HepG2 (cell line): Measurements from ENCODE around the gene OLFM1. TPM values are rescaled to one million over a fixed set of nuclear protein-coding genes. Genes with fewer than 3 reads are reported as not detected.

Experiments used
- ATAC-seq: fragments of 200-7000 bp; cut with Tn5 transposase; 3 replicates; pipeline ENCODE4 v1.9.1; 2020; ENCODE audit warnings: mild to moderate bottlenecking, moderate library complexity
- BruUV-seq: library from RNA; stranded (reverse); fragments of 400-500 nt; replicated peaks from 2 replicates; lab custom pipeline; 2021; lab: Mats Ljungman, UMichigan
- CTCF ChIA-PET: fragments of 300-600 bp; formaldehyde crosslinking; extraction: SDS; loops from one replicate; lab custom pipeline; 2021; ENCODE audit warnings: low total read pairs, inconsistent platforms, low intra/inter-chr PET ratio; lab: Yijun Ruan, JAX
- POLR2A ChIA-PET: fragments of 350-600 bp; sonication (Branson Sonifier 250); formaldehyde crosslinking; loops from one replicate; lab custom pipeline; 2020; ENCODE audit warnings: antibody characterized with exemption, inconsistent platforms; lab: Yijun Ruan, JAX
- DNase-seq: peaks from one replicate; pipeline ENCODE4 v3.0.0-alpha.2; 2015; ENCODE audit warnings: low spot score
- FAIRE-seq: peaks from 3 replicates; lab custom pipeline; 2011; peaks lifted over from hg19 to GRCh38; lab: Jason Lieb, UNC
- H2AFZ ChIP-seq: one replicate; pipeline ENCODE4 v1.6.1; 2011; ENCODE audit warnings: low read length, inconsistent platforms
- H3K27ac ChIP-seq: fragments of 300-600 bp; 3 replicates; pipeline ENCODE4 v1.8.0; 2011; ENCODE audit warnings: mixed run types, mild to moderate bottlenecking, mixed read lengths, low read length, inconsistent platforms; ENCODE audit not compliant: insufficient read depth; ENCODE audit errors: extremely low read length
- H3K27me3 ChIP-seq, 2 experiments: fragments of 200-600 bp in 1 of 2; 2 replicates in 1 of 2; 3 replicates in 1 of 2; pipeline versions ENCODE4 v1.6.0 to v1.8.0; 2011; ENCODE audit warnings: low read length in 2 of 2, mild to moderate bottlenecking in 2 of 2, moderate library complexity in 2 of 2, inconsistent platforms in 1 of 2; ENCODE audit not compliant: insufficient read depth in 2 of 2, control insufficient read depth in 1 of 2
- H3K36me3 ChIP-seq, 2 experiments: fragments of 200-600 bp in 1 of 2; replicated peaks in 1 of 2; 2 replicates in 1 of 2; 3 replicates in 1 of 2; pipeline versions ENCODE4 v1.5.1 to v1.8.0; 2011; ENCODE audit warnings: low read length in 2 of 2, inconsistent platforms in 1 of 2; ENCODE audit not compliant: insufficient read depth in 2 of 2, control insufficient read depth in 1 of 2
- H3K4me1 ChIP-seq: 2 replicates; pipeline ENCODE4 v1.5.1; 2012; ENCODE audit warnings: low read length, inconsistent platforms; ENCODE audit not compliant: insufficient read depth
- H3K4me2 ChIP-seq: 2 replicates; pipeline ENCODE4 v1.6.0; 2011; ENCODE audit warnings: low read depth, low read length, inconsistent platforms
- H3K4me3 ChIP-seq, 3 experiments: fragments of 200-600 bp in 1 of 3; sonication (generic), shearing (Covaris generic) in 1 of 3; replicated peaks in 1 of 3; 2 replicates each; pipeline ENCODE4 v1.5.1; 2011 to 2016; ENCODE audit warnings: low read length in 3 of 3, inconsistent platforms in 2 of 3, low read depth in 2 of 3, mild to moderate bottlenecking in 2 of 3, control low read depth in 1 of 3, mixed read lengths in 1 of 3; ENCODE audit not compliant: insufficient read depth in 1 of 3
- H3K79me2 ChIP-seq: one replicate; pipeline ENCODE4 v1.6.1; 2011; ENCODE audit warnings: low read length, inconsistent platforms; ENCODE audit not compliant: insufficient read depth
- H3K9ac ChIP-seq: 2 replicates; pipeline ENCODE4 v1.6.0; 2011; ENCODE audit warnings: mild to moderate bottlenecking, low read depth, low read length, inconsistent platforms; ENCODE audit not compliant: insufficient read depth
- H3K9me3 ChIP-seq: 2 replicates; pipeline ENCODE4 v1.5.1; 2012; ENCODE audit warnings: mild to moderate bottlenecking, low read length
- H4K20me1 ChIP-seq: 2 replicates; pipeline ENCODE4 v1.6.0; 2011; ENCODE audit warnings: inconsistent platforms, mild to moderate bottlenecking, low read length, moderate library complexity; ENCODE audit not compliant: insufficient read depth
- GATAD2A ChIP-seq: IDR thresholded peaks from 2 replicates; pipeline ENCODE4 v1.6.1; 2016
- GTF3A ChIP-seq: sonication (generic); formaldehyde crosslinking; conservative IDR thresholded peaks from 2 replicates; pipeline ENCODE4 v1.4.0; 2020; ENCODE audit warnings: mild to moderate bottlenecking, missing genetic modification reagents
- KLF12 ChIP-seq: sonication (generic); formaldehyde crosslinking; IDR thresholded peaks from 2 replicates; pipeline ENCODE4 v1.4.0; 2020; ENCODE audit warnings: missing genetic modification reagents, borderline replicate concordance
- MTF2 ChIP-seq: sonication (generic); formaldehyde crosslinking; IDR thresholded peaks from 2 replicates; pipeline ENCODE4 v1.5.0; 2020; ENCODE audit warnings: missing genetic modification reagents, borderline replicate concordance
- NCOA1 ChIP-seq: sonication (generic); formaldehyde crosslinking; IDR thresholded peaks from 2 replicates; pipeline ENCODE4 v1.9.0; 2021; ENCODE audit warnings: missing genetic modification reagents
- RFX3 ChIP-seq: IDR thresholded peaks from 2 replicates; pipeline ENCODE4 v1.6.1; 2016; ENCODE audit warnings: missing biosample characterization, missing genetic modification reagents
- TEAD2 ChIP-seq: sonication (generic); formaldehyde crosslinking; IDR thresholded peaks from 2 replicates; pipeline ENCODE4 v1.9.0; 2021; ENCODE audit warnings: missing genetic modification reagents
- ZFX ChIP-seq: sonication (generic); formaldehyde crosslinking; IDR thresholded peaks from 2 replicates; pipeline ENCODE4 v1.4.0; 2020; ENCODE audit warnings: mild to moderate bottlenecking, low read depth, missing genetic modification reagents, moderate library complexity
- ZNF337 ChIP-seq: sonication (generic); formaldehyde crosslinking; IDR thresholded peaks from 2 replicates; pipeline ENCODE4 v1.5.1; 2020; ENCODE audit warnings: missing genetic modification reagents, low read depth, mild to moderate bottlenecking, borderline replicate concordance
- WGBS: methylation state at CpG from one replicate; pipeline ENCODE4 v1.1.6; 2017; ENCODE audit warnings: low lambda C conversion rate; 5-methylcytosine and 5-hydroxymethylcytosine counted together
- in situ Hi-C: cut with HindIII; loops from 2 replicates; pipeline ENCODE4 v1.10.0; 2017; ENCODE audit warnings: low pct_unique_long_range_greater_than_20kb; ENCODE audit not compliant: extremely low pct_ligation_motif_present
- intact Hi-C: fragments of 100-400 bp; cut with micrococcal nuclease; formaldehyde crosslinking; loops from one replicate; pipeline ENCODE4 v1.10.0; 2022; ENCODE audit not compliant: unreplicated experiment
- polyA plus RNA-seq, 8 experiments: library from polyadenylated mRNA; depleted of rRNA in 3 of 8; stranded (reverse) in 7 of 8; unstranded in 1 of 8; fragments of >200 nt; fragmentation: Illumina TruSeq in 4 of 8; extraction: Trizol in 4 of 8; gene quantifications; 2 replicates each; pipeline versions ENCODE4 v1.2.1 to v1.2.3, GENCODE V29; 2011 to 2016; ENCODE audit warnings: low read depth in 4 of 8, missing spikeins in 1 of 8, mixed read lengths in 1 of 8; ENCODE audit not compliant: insufficient read depth in 1 of 8
- total RNA-seq, 5 experiments: library from RNA; depleted of rRNA; stranded (reverse); fragments of >200 nt; fragmentation: Illumina TruSeq; extraction: Trizol; gene quantifications; 2 replicates each; pipeline ENCODE4 v1.2.3, GENCODE V29; 2016; ENCODE audit warnings: low read depth in 1 of 5
- TF ChIP-seq, protein P1 (sequence below): sonication (generic); formaldehyde crosslinking; IDR thresholded peaks from 2 replicates; pipeline ENCODE4 v1.9.0; 2021; ENCODE audit warnings: missing genetic modification reagents, borderline replicate concordance
- TF ChIP-seq, protein P2 (sequence below): sonication (generic); formaldehyde crosslinking; IDR thresholded peaks from 2 replicates; pipeline ENCODE4 v1.8.1; 2023; ENCODE audit warnings: mild to moderate bottlenecking, missing genetic modification reagents
- TF ChIP-seq, protein P3 (sequence below): IDR thresholded peaks from 2 replicates; pipeline ENCODE4 v1.6.1; 2016; ENCODE audit warnings: missing genetic modification reagents, missing compliant biosample characterization
- TF ChIP-seq, protein P4 (sequence below): sonication (generic); formaldehyde crosslinking; IDR thresholded peaks from 2 replicates; pipeline ENCODE4 v1.4.0; 2020; ENCODE audit warnings: missing genetic modification reagents
- TF ChIP-seq, protein P5 (sequence below): fragments of 450-650 bp; IDR thresholded peaks from 2 replicates; pipeline ENCODE4 v1.6.1; 2017; ENCODE audit warnings: mild to moderate bottlenecking

OLFM1 gene
- total and polyA plus RNA-seq, 2 of the 13 experiments (the other 11 are each of a cell fraction or from before 2014, with no cell fraction given) = not detected

DNA sequence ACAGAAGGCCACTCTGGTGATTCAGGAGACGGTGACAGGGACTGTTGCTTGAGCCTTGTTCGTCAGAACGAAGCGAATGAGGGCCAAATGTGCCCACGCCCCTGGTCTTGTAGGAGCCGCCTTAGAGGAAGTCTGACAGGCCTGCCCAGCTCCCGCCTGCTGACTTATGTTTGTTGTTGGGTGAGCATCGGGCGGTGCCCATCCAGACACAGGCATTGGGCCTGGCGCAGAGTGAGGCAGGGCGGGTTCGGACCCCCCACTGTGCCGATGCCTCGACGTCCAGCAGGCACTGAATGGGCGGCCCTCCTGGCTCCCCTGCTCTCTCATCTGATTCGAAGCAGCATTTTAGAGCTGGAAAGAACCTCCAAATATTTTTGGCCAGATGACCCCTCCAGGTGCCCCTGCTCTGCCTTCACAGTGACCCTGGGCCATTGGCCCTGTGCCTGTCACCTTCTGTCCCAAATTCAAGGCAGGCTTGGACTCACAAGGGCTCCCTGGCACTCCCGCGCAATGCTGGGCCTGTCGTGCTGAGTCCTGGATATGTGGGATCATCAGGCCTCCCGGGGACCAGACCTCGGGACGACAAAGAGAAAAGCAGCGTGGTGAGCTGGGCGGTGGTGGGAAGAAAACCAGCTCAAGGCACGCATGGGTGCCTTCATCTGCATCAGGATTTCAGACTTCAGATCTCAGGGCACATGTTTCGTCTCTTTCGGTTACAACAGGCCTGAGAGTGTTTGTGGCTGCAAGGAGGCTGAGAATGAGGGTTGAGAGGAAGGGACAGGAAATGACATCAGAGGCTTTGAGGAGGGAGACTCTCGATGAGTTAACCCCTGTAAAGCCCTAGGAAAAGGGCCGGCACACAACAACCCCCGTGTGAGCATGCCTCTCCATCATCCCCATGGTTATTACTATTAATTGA, 37.1 kb upstream of the OLFM1 start:
- FAIRE-seq (no peak), ATAC-seq (no peak), DNase-seq (no peak)
- H2AFZ ChIP-seq = no peak overlapping the region
- no peaks in the 10 kb centered on the region for H3K36me3 ChIP-seq
- no peaks in the 10 kb centered on the region for H3K4me1 ChIP-seq
- peaks cover 3 to 56% of the 10 kb centered on the region in 2 experiments; a peak in 3 of 5 replicates for H3K27me3 ChIP-seq
- POLR2A ChIA-PET = no interaction called here
- BruUV-seq = no TSS peak
- no peaks in the 10 kb centered on the region for H3K9me3 ChIP-seq
- CTCF ChIA-PET = no interaction called here
- H3K27ac ChIP-seq = no peak overlapping the region
- intact Hi-C loops (no loop called here), in situ Hi-C loops (no loop called here)
- no peaks in the 10 kb centered on the region for H3K79me2 ChIP-seq
- no peak overlapping the region for H3K9ac ChIP-seq
- H3K4me2 ChIP-seq = no peak overlapping the region
- no peak overlapping the region for H3K4me3 ChIP-seq
- WGBS = 23% methylated on average over 12 of the region's 31 CpGs
- no peaks in the 10 kb centered on the region for H4K20me1 ChIP-seq
- no peak for TF ChIP-seq KLF12 (CRISPR knock-in tag)
- TF ChIP-seq, protein P1, sequence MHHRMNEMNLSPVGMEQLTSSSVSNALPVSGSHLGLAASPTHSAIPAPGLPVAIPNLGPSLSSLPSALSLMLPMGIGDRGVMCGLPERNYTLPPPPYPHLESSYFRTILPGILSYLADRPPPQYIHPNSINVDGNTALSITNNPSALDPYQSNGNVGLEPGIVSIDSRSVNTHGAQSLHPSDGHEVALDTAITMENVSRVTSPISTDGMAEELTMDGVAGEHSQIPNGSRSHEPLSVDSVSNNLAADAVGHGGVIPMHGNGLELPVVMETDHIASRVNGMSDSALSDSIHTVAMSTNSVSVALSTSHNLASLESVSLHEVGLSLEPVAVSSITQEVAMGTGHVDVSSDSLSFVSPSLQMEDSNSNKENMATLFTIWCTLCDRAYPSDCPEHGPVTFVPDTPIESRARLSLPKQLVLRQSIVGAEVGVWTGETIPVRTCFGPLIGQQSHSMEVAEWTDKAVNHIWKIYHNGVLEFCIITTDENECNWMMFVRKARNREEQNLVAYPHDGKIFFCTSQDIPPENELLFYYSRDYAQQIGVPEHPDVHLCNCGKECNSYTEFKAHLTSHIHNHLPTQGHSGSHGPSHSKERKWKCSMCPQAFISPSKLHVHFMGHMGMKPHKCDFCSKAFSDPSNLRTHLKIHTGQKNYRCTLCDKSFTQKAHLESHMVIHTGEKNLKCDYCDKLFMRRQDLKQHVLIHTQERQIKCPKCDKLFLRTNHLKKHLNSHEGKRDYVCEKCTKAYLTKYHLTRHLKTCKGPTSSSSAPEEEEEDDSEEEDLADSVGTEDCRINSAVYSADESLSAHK (CRISPR knock-in tag) = no peak
- TF ChIP-seq ZFX (CRISPR knock-in tag) = no peak
- no peak for TF ChIP-seq ZNF337 (CRISPR knock-in tag)
- TF ChIP-seq, protein P2, sequence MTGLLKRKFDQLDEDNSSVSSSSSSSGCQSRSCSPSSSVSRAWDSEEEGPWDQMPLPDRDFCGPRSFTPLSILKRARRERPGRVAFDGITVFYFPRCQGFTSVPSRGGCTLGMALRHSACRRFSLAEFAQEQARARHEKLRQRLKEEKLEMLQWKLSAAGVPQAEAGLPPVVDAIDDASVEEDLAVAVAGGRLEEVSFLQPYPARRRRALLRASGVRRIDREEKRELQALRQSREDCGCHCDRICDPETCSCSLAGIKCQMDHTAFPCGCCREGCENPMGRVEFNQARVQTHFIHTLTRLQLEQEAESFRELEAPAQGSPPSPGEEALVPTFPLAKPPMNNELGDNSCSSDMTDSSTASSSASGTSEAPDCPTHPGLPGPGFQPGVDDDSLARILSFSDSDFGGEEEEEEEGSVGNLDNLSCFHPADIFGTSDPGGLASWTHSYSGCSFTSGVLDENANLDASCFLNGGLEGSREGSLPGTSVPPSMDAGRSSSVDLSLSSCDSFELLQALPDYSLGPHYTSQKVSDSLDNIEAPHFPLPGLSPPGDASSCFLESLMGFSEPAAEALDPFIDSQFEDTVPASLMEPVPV (CRISPR knock-in tag) = no peak
- no peak for TF ChIP-seq NCOA1
- TF ChIP-seq MTF2 (CRISPR knock-in tag) = no peak
- no peak for TF ChIP-seq GATAD2A (CRISPR knock-in tag)
- TF ChIP-seq, protein P3, sequence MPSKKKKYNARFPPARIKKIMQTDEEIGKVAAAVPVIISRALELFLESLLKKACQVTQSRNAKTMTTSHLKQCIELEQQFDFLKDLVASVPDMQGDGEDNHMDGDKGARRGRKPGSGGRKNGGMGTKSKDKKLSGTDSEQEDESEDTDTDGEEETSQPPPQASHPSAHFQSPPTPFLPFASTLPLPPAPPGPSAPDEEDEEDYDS (CRISPR knock-in tag) = no peak
- TF ChIP-seq, protein P4, sequence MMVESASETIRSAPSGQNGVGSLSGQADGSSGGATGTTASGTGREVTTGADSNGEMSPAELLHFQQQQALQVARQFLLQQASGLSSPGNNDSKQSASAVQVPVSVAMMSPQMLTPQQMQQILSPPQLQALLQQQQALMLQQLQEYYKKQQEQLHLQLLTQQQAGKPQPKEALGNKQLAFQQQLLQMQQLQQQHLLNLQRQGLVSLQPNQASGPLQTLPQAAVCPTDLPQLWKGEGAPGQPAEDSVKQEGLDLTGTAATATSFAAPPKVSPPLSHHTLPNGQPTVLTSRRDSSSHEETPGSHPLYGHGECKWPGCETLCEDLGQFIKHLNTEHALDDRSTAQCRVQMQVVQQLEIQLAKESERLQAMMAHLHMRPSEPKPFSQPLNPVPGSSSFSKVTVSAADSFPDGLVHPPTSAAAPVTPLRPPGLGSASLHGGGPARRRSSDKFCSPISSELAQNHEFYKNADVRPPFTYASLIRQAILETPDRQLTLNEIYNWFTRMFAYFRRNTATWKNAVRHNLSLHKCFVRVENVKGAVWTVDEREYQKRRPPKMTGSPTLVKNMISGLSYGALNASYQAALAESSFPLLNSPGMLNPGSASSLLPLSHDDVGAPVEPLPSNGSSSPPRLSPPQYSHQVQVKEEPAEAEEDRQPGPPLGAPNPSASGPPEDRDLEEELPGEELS = no peak
- TF ChIP-seq RFX3 = no peak
- TF ChIP-seq, protein P5, sequence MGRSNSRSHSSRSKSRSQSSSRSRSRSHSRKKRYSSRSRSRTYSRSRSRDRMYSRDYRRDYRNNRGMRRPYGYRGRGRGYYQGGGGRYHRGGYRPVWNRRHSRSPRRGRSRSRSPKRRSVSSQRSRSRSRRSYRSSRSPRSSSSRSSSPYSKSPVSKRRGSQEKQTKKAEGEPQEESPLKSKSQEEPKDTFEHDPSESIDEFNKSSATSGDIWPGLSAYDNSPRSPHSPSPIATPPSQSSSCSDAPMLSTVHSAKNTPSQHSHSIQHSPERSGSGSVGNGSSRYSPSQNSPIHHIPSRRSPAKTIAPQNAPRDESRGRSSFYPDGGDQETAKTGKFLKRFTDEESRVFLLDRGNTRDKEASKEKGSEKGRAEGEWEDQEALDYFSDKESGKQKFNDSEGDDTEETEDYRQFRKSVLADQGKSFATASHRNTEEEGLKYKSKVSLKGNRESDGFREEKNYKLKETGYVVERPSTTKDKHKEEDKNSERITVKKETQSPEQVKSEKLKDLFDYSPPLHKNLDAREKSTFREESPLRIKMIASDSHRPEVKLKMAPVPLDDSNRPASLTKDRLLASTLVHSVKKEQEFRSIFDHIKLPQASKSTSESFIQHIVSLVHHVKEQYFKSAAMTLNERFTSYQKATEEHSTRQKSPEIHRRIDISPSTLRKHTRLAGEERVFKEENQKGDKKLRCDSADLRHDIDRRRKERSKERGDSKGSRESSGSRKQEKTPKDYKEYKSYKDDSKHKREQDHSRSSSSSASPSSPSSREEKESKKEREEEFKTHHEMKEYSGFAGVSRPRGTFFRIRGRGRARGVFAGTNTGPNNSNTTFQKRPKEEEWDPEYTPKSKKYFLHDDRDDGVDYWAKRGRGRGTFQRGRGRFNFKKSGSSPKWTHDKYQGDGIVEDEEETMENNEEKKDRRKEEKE = no peak
- TF ChIP-seq GTF3A = no peak
- TF ChIP-seq TEAD2 = no peak
